ENCODE results near the gene RBM38.
"Not testable (repeated sequence)": the region's sequence is repeated elsewhere in the genome, so short reads cannot be mapped to it uniquely, and the experiment has no call there.

RBM38 gene

DNA sequence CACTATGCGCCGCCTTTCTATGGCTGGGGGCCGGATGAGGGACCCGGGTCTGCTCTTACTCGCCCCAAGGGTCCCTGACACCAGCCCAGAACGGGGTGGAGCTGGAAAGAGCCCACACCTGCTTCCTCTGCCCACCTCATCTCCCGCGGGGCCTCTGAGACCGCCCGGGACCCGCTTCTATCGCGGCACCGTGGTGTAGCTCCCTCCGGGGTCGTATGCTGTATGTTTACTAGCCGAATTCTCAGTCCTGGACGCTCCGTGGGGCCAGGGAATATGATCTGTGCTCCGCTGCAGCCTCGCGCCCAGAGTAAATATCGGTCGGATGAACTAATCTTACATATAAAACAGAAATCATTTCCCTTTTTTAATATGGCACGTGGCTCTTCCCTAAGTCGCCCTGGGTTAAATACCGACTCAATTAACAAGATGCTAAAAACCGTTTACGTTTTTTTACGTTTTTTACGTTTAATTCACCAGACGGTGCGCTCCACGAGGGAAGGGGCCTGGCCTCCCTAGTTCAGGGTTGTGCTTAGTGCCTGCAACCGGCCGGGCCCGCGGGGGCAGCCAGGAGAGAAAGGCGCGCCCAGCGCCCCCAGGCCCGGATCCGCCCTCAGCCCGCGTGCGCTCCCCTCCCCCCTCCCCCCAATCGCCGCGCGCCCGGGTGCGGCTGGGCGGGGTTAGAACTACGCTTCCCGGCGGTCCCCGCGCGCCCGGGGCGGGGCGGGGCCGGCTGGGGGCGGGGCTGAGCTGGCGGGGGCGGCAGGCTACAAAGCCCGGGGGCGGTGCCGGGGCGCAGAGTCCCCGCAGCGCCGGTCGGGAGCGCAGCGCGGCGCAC is at the start of gene RBM38:
Gene RBM38, plus strand, starts transcription at position 793 of the 835 bp plus-strand sequence. CDS start 186 bp downstream, outside the sequence.
- peak; percentile 81 for DNase-seq (ENCODE audit: low spot score)

DNA sequence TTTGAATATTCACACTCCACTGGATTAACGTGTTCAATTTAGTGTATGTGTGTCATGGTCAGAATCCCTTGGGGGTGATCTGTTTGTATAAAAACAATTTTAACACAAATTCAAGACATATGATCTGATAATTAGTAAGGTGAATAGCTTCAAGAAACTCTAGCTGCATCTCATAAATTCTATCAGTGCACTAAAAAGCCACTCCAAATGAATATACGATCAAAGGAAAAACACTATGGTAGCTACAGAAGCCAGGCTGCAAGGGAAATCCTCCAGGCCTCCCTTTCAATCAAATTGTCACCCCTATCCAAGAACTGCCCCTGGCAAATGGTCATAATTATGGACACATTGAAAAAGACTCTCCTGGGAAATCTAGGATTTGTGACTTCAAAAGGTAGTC is 49.5 kb upstream of the RBM38 start:
- no peak for DNase-seq (ENCODE audit: low spot score)

GRCh38 chr20:57342829-57343228 is 48.4 kb upstream of the RBM38 start:
- DNase-seq (ENCODE audit: low spot score): no peak

- DNase-seq (ENCODE audit: low spot score): peak; percentile 55
These were observed 44.7 kb upstream of the RBM38 start for GRCh38 chr20:57346477-57346876.

DNA sequence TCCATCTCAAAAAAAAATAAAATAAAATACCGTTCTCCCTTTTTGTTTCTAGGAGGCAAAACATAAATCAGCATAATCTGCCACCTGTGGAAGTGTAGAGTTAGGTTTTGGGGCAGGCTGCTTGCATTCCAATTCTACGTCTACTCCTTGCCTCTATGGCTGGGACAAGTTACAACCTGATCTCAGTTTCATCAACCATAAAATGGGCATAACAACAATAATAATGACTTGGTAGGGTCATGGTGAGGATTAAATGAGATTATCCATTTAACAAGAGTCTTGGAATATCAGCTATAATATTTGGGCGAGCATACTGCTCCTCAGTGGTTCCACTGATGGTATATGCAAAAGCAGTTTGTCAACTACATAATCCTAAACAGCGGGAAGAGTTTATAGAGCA is 43.8 kb upstream of the RBM38 start:
- no peak for DNase-seq (ENCODE audit: low spot score)

GRCh38 chr20:57348200-57348921 is 42.8 kb upstream of the RBM38 start:
- not testable (repeated sequence) for DNase-seq (ENCODE audit: low spot score)

GRCh38 chr20:57348922-57349574 is 42.1 kb upstream of the RBM38 start:
- not testable (repeated sequence) for DNase-seq (ENCODE audit: low spot score)

GRCh38 chr20:57350081-57350710 is 41.0 kb upstream of the RBM38 start:
- DNase-seq (ENCODE audit: low spot score): no peak

DNA sequence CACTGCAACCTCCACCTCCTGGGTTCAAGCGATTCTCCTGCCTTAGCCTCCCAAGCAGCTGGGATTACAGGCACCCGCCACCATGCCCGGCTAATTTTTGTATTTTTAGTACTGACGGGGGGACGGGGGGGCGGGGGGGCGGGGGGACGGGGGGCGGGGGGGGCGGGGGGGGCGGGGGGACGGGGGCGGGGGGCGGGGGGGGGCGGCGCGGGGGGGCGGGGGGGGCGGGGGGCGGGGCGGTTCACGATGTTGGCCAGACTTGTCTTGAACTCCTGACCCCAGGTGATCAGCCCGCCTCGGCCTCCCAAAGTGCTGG is 40.5 kb upstream of the RBM38 start:
- DNase-seq (ENCODE audit: low spot score): not testable (repeated sequence)

GRCh38 chr20:57351042-57351783 is 40.0 kb upstream of the RBM38 start, which contains the start of gene RAE1:
Gene RAE1, plus strand, starts transcription at chr20:57351255. Its CDS starts 2,784 bp downstream, at chr20:57354039.
- peak; percentile 89 for DNase-seq (ENCODE audit: low spot score)

GRCh38 chr20:57352305-57352704 is 38.9 kb upstream of the RBM38 start:
- DNase-seq (ENCODE audit: low spot score): no peak

DNA sequence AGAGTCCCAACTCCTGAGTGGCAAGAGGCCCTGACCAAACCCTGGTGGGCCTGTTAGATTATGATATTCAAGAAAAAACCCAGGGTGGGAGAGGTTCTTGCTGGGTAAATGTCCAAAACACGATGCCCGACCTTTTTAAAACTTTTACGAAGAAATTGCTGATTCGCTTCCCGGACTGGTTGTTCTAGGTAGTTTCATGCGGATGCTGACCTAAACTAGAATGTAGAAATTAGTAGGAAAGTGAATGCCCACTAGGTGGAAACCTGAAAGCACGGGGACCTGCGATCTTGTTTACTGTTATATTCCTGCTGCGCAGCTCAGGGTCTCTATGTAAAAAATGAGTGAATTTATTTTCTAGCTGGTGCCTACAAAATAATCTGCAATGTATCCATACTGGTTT is 37.8 kb upstream of the RBM38 start:
- no peak for DNase-seq (ENCODE audit: low spot score)

- DNase-seq (ENCODE audit: low spot score): no peak
These were observed 29.7 kb upstream of the RBM38 start for GRCh38 chr20:57361517-57361916.

GRCh38 chr20:57364451-57364850 is 26.7 kb upstream of the RBM38 start:
- DNase-seq (ENCODE audit: low spot score): no peak

GRCh38 chr20:57369596-57369995 is 21.6 kb upstream of the RBM38 start:
- DNase-seq (ENCODE audit: low spot score): no peak

- no peak for DNase-seq (ENCODE audit: low spot score)
These were observed 20.9 kb upstream of the RBM38 start for GRCh38 chr20:57370316-57370715.

- DNase-seq (ENCODE audit: low spot score): no peak
These were observed 19.8 kb upstream of the RBM38 start for GRCh38 chr20:57371363-57371762.

DNA sequence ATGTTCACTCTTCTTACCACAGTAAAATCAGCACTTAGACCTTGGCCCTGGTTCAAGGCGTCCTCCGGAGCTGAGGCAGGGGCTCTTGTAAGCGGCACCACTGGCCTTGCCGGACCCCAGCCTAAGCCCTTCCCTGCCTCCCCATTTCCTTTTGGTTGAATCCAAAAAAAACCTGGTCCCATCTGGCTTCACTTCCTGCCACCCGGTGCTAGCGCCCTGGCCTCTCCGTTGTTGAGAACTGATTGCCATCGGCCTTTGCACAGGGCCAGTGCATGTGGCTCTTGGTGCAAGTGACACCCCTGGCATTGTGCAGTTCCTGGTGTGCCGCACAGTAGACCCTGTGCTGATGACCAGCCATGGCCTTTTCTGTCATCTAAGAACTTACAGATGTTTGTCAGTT is 19.0 kb upstream of the RBM38 start:
- no peak for DNase-seq (ENCODE audit: low spot score)

GRCh38 chr20:57372581-57373350 is 18.4 kb upstream of the RBM38 start:
- no peak for DNase-seq (ENCODE audit: low spot score)

DNA sequence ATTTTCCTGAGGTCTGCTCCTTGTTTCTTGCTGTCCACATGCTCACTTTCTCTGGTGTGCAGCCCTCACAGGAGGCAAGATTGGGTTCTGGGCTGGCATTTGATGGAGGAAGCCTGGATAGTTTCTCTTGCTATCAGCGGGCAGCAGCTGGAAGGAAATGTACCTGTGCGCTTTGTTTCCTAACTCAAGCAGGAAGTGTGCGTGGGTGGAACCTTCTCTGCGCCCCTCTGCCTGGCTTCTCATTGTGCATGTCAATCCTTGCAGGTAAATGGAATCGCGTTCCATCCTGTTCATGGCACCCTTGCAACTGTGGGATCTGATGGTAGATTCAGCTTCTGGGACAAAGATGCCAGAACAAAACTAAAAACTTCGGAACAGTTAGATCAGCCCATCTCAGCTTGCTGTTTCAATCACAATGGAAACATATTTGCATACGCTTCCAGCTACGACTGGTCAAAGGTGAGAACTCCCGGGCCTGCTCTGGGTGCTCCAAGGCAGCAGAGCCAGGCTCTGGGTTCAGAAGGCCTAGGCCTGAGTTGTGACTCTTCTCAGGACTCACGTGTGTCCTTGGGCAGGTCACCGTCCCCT is 16.8 kb upstream of the RBM38 start:
- DNase-seq (ENCODE audit: low spot score): no peak

Measured in CD4-positive, alpha-beta T cell treated with Interleukin-6 at 100 ng/mL for 8 hours (primary cell).